GM12874 (cell line): ENCODE results near the gene LANCL2.

ENCODE experiments used
- CTCF ChIP-seq: IDR thresholded peaks from 2 replicates; pipeline ENCODE4 v1.5.1; 2011; ENCODE audit warnings: low read depth, mild to moderate bottlenecking, control low read depth, low read length, moderate library complexity; ENCODE audit not compliant: insufficient read depth

LANCL2 gene

GRCh38 chr7:55426676-55427075, 61.5 kb downstream of the LANCL2 start:
- TF ChIP-seq CTCF = no peak

- TF ChIP-seq CTCF = no peak
Observed at GRCh38 chr7:55427342-55427741, 62.2 kb downstream of the LANCL2 start.

GRCh38 chr7:55427800-55428199, 62.7 kb downstream of the LANCL2 start:
- no peak for TF ChIP-seq CTCF

- no peak for TF ChIP-seq CTCF
Observed at GRCh38 chr7:55429835-55430499, 64.8 kb downstream of the LANCL2 start.

GRCh38 chr7:55431898-55432297, 66.8 kb downstream of the LANCL2 start:
- no peak for TF ChIP-seq CTCF

- no peak for TF ChIP-seq CTCF
Observed at GRCh38 chr7:55432506-55432905, 67.4 kb downstream of the LANCL2 start.

- TF ChIP-seq CTCF = peak; percentile 56; the same call in 1 of the 2 replicates
Observed at GRCh38 chr7:55432939-55433784, 68.0 kb downstream of the LANCL2 start.
